HepG2 (cell line): ENCODE data around the gene SMCHD1. TPM values are rescaled to one million over a fixed set of nuclear protein-coding genes. Genes with fewer than 3 reads are reported as not detected.

Source experiments
- CREB1 ChIP-seq, 2 experiments: fragments of 450-650 bp in 1 of 2; IDR thresholded peaks; 2 replicates each; pipeline ENCODE4 v1.6.1; 2016 to 2017; ENCODE audit warnings: control low read depth in 1 of 2, mild to moderate bottlenecking in 1 of 2, missing compliant biosample characterization in 1 of 2, missing genetic modification characterization in 1 of 2
- KDM1A ChIP-seq: IDR thresholded peaks from 2 replicates; pipeline ENCODE4 v1.6.1; 2016; ENCODE audit warnings: missing compliant biosample characterization
- POLR2AphosphoS5 ChIP-seq: IDR thresholded peaks from 2 replicates; pipeline ENCODE4 v1.6.1; 2012; ENCODE audit warnings: low read depth, low read length
- RFX1 ChIP-seq: fragments of 450-650 bp; IDR thresholded peaks from 2 replicates; pipeline ENCODE4 v1.6.1; 2017
- SNAI1 ChIP-seq: sonication (generic); formaldehyde crosslinking; IDR thresholded peaks from 2 replicates; pipeline ENCODE4 v1.5.0; 2020; ENCODE audit warnings: mild to moderate bottlenecking, missing genetic modification reagents, borderline replicate concordance
- SYNCRIP ChIP-seq: fragments of 200-400 bp; formaldehyde crosslinking; IDR thresholded peaks from 2 replicates; pipeline ENCODE4 v1.6.1; 2018; ENCODE audit warnings: mild to moderate bottlenecking, low read depth, low read length; ENCODE audit not compliant: insufficient read depth
- ZNF101 ChIP-seq: sonication (generic); formaldehyde crosslinking; IDR thresholded peaks from 2 replicates; pipeline ENCODE4 v1.4.0; 2020; ENCODE audit warnings: mild to moderate bottlenecking, low read depth, missing genetic modification reagents, borderline replicate concordance
- ZNF775 ChIP-seq: sonication (generic); formaldehyde crosslinking; IDR thresholded peaks from 2 replicates; pipeline ENCODE4 v1.4.0; 2020; ENCODE audit warnings: missing genetic modification reagents, mild to moderate bottlenecking, moderate library complexity, borderline replicate concordance
- polyA plus RNA-seq, 8 experiments: library from polyadenylated mRNA; depleted of rRNA in 3 of 8; stranded (reverse) in 7 of 8; unstranded in 1 of 8; fragments of >200 nt; fragmentation: Illumina TruSeq in 4 of 8; extraction: Trizol in 4 of 8; gene quantifications; 2 replicates each; pipeline versions ENCODE4 v1.2.1 to v1.2.3, GENCODE V29; 2011 to 2016; ENCODE audit warnings: low read depth in 4 of 8, missing spikeins in 1 of 8, mixed read lengths in 1 of 8; ENCODE audit not compliant: insufficient read depth in 1 of 8
- total RNA-seq, 5 experiments: library from RNA; depleted of rRNA; stranded (reverse); fragments of >200 nt; fragmentation: Illumina TruSeq; extraction: Trizol; gene quantifications; 2 replicates each; pipeline ENCODE4 v1.2.3, GENCODE V29; 2016; ENCODE audit warnings: low read depth in 1 of 5
- TF ChIP-seq, protein P1 (sequence below): sonication (generic); formaldehyde crosslinking; IDR thresholded peaks from 2 replicates; pipeline ENCODE4 v1.5.0; 2020; ENCODE audit warnings: mild to moderate bottlenecking, missing genetic modification reagents, borderline replicate concordance
- TF ChIP-seq, protein P2 (sequence below), 2 experiments: IDR thresholded peaks; 2 replicates each; pipeline ENCODE4 v1.6.1; 2011 to 2012; ENCODE audit warnings: low read length in 2 of 2, borderline replicate concordance in 1 of 2, low read depth in 1 of 2, mild to moderate bottlenecking in 1 of 2, moderate library complexity in 1 of 2
- TF ChIP-seq, protein P3 (sequence below): sonication (generic); formaldehyde crosslinking; IDR thresholded peaks from 2 replicates; pipeline ENCODE4 v1.4.0; 2020; ENCODE audit warnings: missing genetic modification reagents, mild to moderate bottlenecking, borderline replicate concordance
- TF ChIP-seq, protein P4 (sequence below): sonication (generic); formaldehyde crosslinking; IDR thresholded peaks from 2 replicates; pipeline ENCODE4 v1.5.1; 2020; ENCODE audit warnings: mild to moderate bottlenecking, moderate library complexity, missing genetic modification reagents
- TF ChIP-seq, protein P5 (sequence below): sonication (generic); formaldehyde crosslinking; IDR thresholded peaks from 2 replicates; pipeline ENCODE4 v1.4.0; 2020; ENCODE audit warnings: missing genetic modification reagents, low read depth, mild to moderate bottlenecking, borderline replicate concordance

SMCHD1 gene
- total and polyA plus RNA-seq, 2 of the 13 experiments (the other 11 are each of a cell fraction or from before 2014, with no cell fraction given): 21.4 to 93.6 TPM

DNA sequence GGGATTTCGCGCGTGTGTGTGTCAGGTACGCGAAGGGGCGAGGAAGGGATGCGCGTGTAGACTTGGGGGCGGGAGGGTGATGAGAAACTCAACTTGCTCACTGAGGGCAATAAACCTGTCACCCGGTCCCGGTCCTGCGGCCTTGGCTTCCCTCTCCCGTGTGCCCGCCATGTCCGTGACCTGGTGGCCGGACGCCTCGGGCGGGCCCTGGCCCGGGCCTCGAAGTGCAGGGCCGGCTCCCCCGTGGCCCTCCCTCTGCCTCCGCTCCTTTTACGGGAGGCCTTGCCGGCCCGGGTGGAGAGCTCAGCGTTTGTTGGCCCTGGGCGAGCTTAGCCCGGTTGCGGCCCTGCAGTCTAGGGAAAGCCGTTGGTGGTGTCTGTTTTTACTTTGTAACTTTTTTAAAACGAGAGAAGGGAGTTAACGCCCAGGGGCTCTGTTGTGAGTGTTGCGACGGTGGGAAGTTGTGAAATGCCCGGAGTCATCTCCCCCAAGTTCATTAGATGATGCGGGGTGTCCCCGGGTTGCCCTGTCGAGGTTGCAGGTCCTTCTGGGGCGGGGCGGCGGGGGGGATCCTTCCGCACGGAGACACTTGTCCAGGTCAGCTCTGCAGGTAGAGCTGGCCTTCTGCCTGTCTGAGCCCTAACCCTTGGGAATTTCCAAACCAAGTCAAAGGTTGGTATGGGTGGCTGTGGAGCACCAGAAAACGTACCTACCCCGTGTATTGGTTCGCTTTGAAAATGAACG is 883 bp downstream of the SMCHD1 start (continued):
- TF ChIP-seq, protein P1, sequence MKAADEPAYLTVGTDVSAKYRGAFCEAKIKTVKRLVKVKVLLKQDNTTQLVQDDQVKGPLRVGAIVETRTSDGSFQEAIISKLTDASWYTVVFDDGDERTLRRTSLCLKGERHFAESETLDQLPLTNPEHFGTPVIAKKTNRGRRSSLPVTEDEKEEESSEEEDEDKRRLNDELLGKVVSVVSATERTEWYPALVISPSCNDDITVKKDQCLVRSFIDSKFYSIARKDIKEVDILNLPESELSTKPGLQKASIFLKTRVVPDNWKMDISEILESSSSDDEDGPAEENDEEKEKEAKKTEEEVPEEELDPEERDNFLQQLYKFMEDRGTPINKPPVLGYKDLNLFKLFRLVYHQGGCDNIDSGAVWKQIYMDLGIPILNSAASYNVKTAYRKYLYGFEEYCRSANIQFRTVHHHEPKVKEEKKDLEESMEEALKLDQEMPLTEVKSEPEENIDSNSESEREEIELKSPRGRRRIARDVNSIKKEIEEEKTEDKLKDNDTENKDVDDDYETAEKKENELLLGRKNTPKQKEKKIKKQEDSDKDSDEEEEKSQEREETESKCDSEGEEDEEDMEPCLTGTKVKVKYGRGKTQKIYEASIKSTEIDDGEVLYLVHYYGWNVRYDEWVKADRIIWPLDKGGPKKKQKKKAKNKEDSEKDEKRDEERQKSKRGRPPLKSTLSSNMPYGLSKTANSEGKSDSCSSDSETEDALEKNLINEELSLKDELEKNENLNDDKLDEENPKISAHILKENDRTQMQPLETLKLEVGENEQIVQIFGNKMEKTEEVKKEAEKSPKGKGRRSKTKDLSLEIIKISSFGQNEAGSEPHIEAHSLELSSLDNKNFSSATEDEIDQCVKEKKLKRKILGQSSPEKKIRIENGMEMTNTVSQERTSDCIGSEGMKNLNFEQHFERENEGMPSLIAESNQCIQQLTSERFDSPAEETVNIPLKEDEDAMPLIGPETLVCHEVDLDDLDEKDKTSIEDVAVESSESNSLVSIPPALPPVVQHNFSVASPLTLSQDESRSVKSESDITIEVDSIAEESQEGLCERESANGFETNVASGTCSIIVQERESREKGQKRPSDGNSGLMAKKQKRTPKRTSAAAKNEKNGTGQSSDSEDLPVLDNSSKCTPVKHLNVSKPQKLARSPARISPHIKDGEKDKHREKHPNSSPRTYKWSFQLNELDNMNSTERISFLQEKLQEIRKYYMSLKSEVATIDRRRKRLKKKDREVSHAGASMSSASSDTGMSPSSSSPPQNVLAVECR (CRISPR knock-in tag): peak; percentile 46; the same call in 1 of the 2 replicates
- TF ChIP-seq, protein P2, sequence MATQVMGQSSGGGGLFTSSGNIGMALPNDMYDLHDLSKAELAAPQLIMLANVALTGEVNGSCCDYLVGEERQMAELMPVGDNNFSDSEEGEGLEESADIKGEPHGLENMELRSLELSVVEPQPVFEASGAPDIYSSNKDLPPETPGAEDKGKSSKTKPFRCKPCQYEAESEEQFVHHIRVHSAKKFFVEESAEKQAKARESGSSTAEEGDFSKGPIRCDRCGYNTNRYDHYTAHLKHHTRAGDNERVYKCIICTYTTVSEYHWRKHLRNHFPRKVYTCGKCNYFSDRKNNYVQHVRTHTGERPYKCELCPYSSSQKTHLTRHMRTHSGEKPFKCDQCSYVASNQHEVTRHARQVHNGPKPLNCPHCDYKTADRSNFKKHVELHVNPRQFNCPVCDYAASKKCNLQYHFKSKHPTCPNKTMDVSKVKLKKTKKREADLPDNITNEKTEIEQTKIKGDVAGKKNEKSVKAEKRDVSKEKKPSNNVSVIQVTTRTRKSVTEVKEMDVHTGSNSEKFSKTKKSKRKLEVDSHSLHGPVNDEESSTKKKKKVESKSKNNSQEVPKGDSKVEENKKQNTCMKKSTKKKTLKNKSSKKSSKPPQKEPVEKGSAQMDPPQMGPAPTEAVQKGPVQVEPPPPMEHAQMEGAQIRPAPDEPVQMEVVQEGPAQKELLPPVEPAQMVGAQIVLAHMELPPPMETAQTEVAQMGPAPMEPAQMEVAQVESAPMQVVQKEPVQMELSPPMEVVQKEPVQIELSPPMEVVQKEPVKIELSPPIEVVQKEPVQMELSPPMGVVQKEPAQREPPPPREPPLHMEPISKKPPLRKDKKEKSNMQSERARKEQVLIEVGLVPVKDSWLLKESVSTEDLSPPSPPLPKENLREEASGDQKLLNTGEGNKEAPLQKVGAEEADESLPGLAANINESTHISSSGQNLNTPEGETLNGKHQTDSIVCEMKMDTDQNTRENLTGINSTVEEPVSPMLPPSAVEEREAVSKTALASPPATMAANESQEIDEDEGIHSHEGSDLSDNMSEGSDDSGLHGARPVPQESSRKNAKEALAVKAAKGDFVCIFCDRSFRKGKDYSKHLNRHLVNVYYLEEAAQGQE (IDR thresholded peaks at IDR 0.05; ENCODE audit: borderline replicate concordance in 1 of 2, low read depth in 1 of 2, low read length in 2 of 2): no peak
- TF ChIP-seq, protein P3, sequence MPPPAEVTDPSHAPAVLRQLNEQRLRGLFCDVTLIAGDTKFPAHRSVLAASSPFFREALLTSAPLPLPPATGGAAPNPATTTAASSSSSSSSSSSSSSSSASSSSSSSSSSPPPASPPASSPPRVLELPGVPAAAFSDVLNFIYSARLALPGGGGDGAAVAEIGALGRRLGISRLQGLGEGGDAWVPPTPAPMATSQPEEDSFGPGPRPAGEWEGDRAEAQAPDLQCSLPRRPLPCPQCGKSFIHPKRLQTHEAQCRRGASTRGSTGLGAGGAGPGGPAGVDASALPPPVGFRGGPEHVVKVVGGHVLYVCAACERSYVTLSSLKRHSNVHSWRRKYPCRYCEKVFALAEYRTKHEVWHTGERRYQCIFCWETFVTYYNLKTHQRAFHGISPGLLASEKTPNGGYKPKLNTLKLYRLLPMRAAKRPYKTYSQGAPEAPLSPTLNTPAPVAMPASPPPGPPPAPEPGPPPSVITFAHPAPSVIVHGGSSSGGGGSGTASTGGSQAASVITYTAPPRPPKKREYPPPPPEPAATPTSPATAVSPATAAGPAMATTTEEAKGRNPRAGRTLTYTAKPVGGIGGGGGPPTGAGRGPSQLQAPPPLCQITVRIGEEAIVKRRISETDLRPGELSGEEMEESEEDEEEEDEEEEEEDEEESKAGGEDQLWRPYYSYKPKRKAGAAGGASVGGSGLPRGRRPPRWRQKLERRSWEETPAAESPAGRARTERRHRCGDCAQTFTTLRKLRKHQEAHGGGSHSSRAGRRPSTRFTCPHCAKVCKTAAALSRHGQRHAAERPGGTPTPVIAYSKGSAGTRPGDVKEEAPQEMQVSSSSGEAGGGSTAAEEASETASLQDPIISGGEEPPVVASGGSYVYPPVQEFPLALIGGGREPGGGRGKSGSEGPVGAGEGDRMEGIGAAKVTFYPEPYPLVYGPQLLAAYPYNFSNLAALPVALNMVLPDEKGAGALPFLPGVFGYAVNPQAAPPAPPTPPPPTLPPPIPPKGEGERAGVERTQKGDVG (CRISPR knock-in tag): no peak
- TF ChIP-seq KDM1A (CRISPR knock-in tag): no peak
- TF ChIP-seq, protein P4, sequence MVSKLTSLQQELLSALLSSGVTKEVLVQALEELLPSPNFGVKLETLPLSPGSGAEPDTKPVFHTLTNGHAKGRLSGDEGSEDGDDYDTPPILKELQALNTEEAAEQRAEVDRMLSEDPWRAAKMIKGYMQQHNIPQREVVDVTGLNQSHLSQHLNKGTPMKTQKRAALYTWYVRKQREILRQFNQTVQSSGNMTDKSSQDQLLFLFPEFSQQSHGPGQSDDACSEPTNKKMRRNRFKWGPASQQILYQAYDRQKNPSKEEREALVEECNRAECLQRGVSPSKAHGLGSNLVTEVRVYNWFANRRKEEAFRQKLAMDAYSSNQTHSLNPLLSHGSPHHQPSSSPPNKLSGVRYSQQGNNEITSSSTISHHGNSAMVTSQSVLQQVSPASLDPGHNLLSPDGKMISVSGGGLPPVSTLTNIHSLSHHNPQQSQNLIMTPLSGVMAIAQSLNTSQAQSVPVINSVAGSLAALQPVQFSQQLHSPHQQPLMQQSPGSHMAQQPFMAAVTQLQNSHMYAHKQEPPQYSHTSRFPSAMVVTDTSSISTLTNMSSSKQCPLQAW (CRISPR knock-in tag): no peak
- TF ChIP-seq POLR2AphosphoS5: no peak
- TF ChIP-seq SNAI1: peak; percentile 31; the same call in 1 of the 2 replicates
- TF ChIP-seq ZNF775 (CRISPR knock-in tag): no peak
- TF ChIP-seq CREB1 (IDR thresholded peaks at IDR 0.05): no peak
- TF ChIP-seq CREB1 (CRISPR knock-in tag; IDR thresholded peaks at IDR 0.05): no peak
- TF ChIP-seq RFX1: no peak
- TF ChIP-seq, protein P5, sequence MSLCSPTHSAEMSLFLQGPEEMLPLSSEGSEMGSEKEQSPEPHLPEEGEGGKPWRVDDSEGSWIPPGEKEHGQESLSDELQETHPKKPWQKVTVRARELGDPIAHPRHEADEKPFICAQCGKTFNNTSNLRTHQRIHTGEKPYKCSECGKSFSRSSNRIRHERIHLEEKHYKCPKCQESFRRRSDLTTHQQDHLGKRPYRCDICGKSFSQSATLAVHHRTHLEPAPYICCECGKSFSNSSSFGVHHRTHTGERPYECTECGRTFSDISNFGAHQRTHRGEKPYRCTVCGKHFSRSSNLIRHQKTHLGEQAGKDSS (CRISPR knock-in tag): no peak
- TF ChIP-seq SYNCRIP: no peak
- no peak for TF ChIP-seq ZNF101 (CRISPR knock-in tag)
